Brain microvascular endothelial cell (primary cell): Measurements from ENCODE around the gene CRY2.

Source experiments
- DNase-seq: peaks from one replicate; pipeline ENCODE4 v3.0.0-alpha.2; 2020
- H3K27ac ChIP-seq: fragments of 250-450 bp; sonication (Bioruptor Pico); 2 replicates; pipeline ENCODE4 v1.5.1; 2020; ENCODE audit warnings: mild to moderate bottlenecking, moderate library complexity
- H3K27me3 ChIP-seq: fragments of 250-450 bp; sonication (Bioruptor Pico); replicated peaks from 2 replicates; pipeline ENCODE4 v1.5.1; 2020; ENCODE audit warnings: mild to moderate bottlenecking
- H3K36me3 ChIP-seq: fragments of 250-450 bp; sonication (Bioruptor Pico); replicated peaks from 2 replicates; pipeline ENCODE4 v1.5.1; 2020; ENCODE audit warnings: mild to moderate bottlenecking
- H3K4me3 ChIP-seq: 2 replicates; pipeline ENCODE4 v1.5.1; 2011; ENCODE audit warnings: low read depth, mild to moderate bottlenecking, control low read depth, low read length, moderate library complexity
- in situ Hi-C: cut with HindIII; loops from 2 replicates; pipeline ENCODE4 v1.10.0; 2017; ENCODE audit warnings: low sequenced_read_pairs, low pct_ligation_motif_present
- TF ChIP-seq, protein P1 (sequence below): IDR thresholded peaks from 2 replicates; pipeline ENCODE4 v1.5.1; 2011; ENCODE audit warnings: low read depth, mild to moderate bottlenecking, moderate library complexity, low read length, control low read depth, inconsistent platforms; ENCODE audit errors: missing control alignments

CRY2 gene

DNA sequence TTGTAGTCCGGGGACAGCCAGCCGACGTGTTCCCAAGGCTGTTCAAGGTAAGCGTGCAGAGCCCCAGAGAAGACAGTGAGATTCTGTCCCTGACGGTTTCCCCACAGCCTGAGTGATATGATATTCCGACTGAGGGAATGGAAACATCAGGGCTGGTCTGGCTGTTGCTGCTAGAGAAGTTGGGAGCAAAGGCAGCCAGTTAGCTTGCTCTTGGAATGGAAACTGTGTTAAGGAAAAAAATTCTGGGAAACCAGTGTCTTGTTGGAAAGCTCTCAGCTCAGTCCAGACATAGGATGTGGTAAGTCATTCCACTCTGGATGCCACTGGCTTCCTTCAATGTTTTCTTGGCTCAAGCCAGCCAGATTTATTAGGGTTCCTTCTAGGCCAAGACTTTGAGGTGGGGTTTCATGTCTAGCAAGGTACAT, 8.8 kb downstream of the CRY2 start:
- no peak for DNase-seq
- H3K27ac ChIP-seq, result no peak overlapping the region
- H3K27me3 ChIP-seq, result no peaks in the 10 kb centered on the region
- H3K4me3 ChIP-seq, result no peak overlapping the region
- H3K36me3 ChIP-seq, result peaks cover 6% of the 10 kb centered on the region
- TF ChIP-seq, protein P1, sequence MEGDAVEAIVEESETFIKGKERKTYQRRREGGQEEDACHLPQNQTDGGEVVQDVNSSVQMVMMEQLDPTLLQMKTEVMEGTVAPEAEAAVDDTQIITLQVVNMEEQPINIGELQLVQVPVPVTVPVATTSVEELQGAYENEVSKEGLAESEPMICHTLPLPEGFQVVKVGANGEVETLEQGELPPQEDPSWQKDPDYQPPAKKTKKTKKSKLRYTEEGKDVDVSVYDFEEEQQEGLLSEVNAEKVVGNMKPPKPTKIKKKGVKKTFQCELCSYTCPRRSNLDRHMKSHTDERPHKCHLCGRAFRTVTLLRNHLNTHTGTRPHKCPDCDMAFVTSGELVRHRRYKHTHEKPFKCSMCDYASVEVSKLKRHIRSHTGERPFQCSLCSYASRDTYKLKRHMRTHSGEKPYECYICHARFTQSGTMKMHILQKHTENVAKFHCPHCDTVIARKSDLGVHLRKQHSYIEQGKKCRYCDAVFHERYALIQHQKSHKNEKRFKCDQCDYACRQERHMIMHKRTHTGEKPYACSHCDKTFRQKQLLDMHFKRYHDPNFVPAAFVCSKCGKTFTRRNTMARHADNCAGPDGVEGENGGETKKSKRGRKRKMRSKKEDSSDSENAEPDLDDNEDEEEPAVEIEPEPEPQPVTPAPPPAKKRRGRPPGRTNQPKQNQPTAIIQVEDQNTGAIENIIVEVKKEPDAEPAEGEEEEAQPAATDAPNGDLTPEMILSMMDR, result no peak
- in situ Hi-C loops, result no loop called here

DNA sequence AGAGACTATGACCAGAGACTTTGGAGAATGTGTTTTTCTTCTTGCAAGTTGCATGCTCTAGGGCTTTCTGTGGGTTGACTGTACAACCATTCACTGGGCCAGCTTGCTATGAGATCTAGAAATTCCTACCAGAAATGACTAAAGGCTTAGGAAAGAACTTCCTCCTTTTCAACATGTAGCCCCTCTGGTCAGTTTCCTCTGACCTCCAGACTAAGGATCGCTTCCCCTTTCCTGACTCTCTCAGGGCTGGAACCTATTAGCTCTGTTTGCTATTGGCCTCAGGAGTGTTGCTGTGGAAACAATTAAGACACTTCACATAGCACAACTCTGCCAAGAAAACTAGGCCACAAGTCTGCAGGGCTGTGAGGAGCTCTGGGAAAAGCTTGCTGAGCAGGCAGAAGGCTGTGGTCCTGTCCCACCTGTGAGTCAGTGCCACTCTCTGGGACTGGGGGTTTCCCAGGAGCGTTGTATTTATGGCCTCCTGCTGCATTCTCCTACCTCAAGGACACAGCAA, 10.7 kb downstream of the CRY2 start:
- TF ChIP-seq, protein P1, result no peak
- peak; percentile 56 for DNase-seq
- peaks cover 20% of the 10 kb centered on the region for H3K36me3 ChIP-seq
- H3K27ac ChIP-seq, result no peak overlapping the region
- H3K4me3 ChIP-seq, result no peak overlapping the region
- in situ Hi-C loops, result no loop called here
- H3K27me3 ChIP-seq, result no peaks in the 10 kb centered on the region

- TF ChIP-seq, protein P1, result no peak
- no peak overlapping the region for H3K4me3 ChIP-seq
- no peak overlapping the region for H3K27ac ChIP-seq
- H3K36me3 ChIP-seq, result peaks cover 23% of the 10 kb centered on the region
- no peaks in the 10 kb centered on the region for H3K27me3 ChIP-seq
- DNase-seq, result no peak
- in situ Hi-C loops, result no loop called here
Measured at GRCh38 chr11:45858751-45859398, 11.6 kb downstream of the CRY2 start.

DNA sequence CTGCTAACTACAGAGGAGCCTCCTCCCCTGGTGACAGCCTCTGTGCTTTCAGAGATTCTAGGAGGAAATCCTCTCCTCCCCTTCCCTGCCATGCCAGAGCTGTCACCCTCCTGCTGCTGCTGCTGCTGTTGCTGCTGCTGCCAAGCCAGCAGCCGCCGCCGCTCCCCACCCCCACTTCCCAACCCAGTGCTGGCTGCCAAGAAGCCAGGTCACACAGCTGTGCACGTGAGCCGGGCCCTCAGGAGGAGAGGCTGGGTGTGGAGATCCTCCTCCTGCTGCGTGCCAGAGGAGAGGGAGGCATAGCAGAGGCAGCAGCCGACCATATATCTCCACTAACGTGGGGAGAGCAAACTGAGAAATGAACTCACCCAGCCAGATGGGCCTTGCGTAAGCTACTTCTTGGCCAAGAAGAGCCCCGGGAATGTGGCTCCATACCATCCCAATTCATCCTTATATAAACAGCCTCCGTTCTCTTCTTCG, 12.4 kb downstream of the CRY2 start:
- in situ Hi-C loops, result no loop called here
- Histone ChIP-seq H3K27me3 (no peaks in the 10 kb centered on the region), H3K4me3 (no peak overlapping the region), H3K36me3 (peaks cover 24% of the 10 kb centered on the region), H3K27ac (peak overlapping the region; percentile 43)
- TF ChIP-seq, protein P1, result no peak
- DNase-seq, result peak; percentile 77

DNA sequence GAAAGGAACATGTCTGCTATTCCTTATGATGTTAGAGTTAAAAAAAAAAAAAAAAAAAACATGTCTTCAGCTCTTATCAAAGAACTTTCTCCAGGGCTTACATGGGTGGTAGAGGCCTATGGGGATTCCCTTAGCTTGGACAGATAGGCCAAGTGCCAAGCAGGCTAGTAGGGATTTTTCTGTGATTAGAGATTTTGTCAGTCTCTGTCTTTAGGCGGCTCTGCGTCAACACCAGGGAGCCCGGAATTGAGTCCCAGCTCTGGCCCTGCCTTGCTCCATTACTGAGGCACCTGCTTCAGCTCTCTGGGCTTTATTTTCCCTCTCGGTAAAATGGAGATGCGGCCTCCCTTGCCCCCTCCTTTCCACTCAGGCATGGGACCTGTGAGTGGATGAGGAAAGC, 13.1 kb downstream of the CRY2 start:
- DNase-seq, result no peak
- TF ChIP-seq, protein P1, result no peak
- no peaks in the 10 kb centered on the region for H3K27me3 ChIP-seq
- H3K4me3 ChIP-seq, result no peak overlapping the region
- H3K36me3 ChIP-seq, result peaks cover 24% of the 10 kb centered on the region
- H3K27ac ChIP-seq, result no peak overlapping the region
- in situ Hi-C loops, result no loop called here
